Erythroblast (primary cell): Measurements from ENCODE around the gene ABR.

Experiments used
- GATA1 ChIP-seq: IDR thresholded peaks from 2 replicates; pipeline ENCODE4 v1.6.1; 2011; ENCODE audit warnings: low read depth, mild to moderate bottlenecking, control low read depth, low read length, moderate library complexity
- POLR2A ChIP-seq: IDR thresholded peaks from 2 replicates; pipeline ENCODE4 v1.6.1; 2011; ENCODE audit warnings: mild to moderate bottlenecking, low read length

- TF ChIP-seq POLR2A, result no peak
- no peak for TF ChIP-seq GATA1
Measured at GRCh38 chr17:1149869-1150268, 29.9 kb downstream of the ABR start.
